WERI-Rb-1 (cell line): Measurements from ENCODE around the gene TCFL5.

Source experiments
- DNase-seq: peaks from one replicate; pipeline ENCODE4 v3.0.0-alpha.2; 2020
- H3K27ac ChIP-seq: fragments of 250-450 bp; sonication (Bioruptor Pico); 2 replicates; pipeline ENCODE4 v1.5.1; 2020; ENCODE audit warnings: mild to moderate bottlenecking, moderate library complexity
- H3K27me3 ChIP-seq: fragments of 250-450 bp; sonication (Bioruptor Pico); 2 replicates; pipeline ENCODE4 v1.5.1; 2021; ENCODE audit warnings: mild to moderate bottlenecking, low read depth, moderate library complexity; ENCODE audit not compliant: insufficient read depth, severe bottlenecking
- H3K36me3 ChIP-seq: fragments of 250-450 bp; sonication (Bioruptor Pico); 2 replicates; pipeline ENCODE4 v1.5.1; 2020; ENCODE audit warnings: mild to moderate bottlenecking, moderate library complexity
- H3K4me3 ChIP-seq: 2 replicates; pipeline ENCODE4 v1.5.1; 2011; ENCODE audit warnings: low read depth, mild to moderate bottlenecking, control low read depth, low read length
- H3K9me3 ChIP-seq: fragments of 250-450 bp; sonication (Bioruptor Pico); 2 replicates; pipeline ENCODE4 v1.5.1; 2021; ENCODE audit warnings: mild to moderate bottlenecking, moderate library complexity; ENCODE audit not compliant: severe bottlenecking
- CTCF ChIP-seq: IDR thresholded peaks from 2 replicates; pipeline ENCODE4 v1.5.1; 2011; ENCODE audit warnings: low read depth, mild to moderate bottlenecking, control low read depth, inconsistent platforms, low read length

The TCFL5 gene

GRCh38 chr20:62897666-62898065 is 36.0 kb upstream of the TCFL5 start:
- Histone ChIP-seq H3K9me3 (no peaks in the 10 kb centered on the region), H3K27ac (peak overlapping the region; percentile 55), H3K27me3 (no peaks in the 10 kb centered on the region), H3K36me3 (peaks cover 61% of the 10 kb centered on the region), H3K4me3 (no peak overlapping the region)
- no peak for TF ChIP-seq CTCF
- DNase-seq, result peak; percentile 69

GRCh38 chr20:62896526-62896925 is 34.9 kb upstream of the TCFL5 start:
- no peak for TF ChIP-seq CTCF
- no peak for DNase-seq
- Histone ChIP-seq H3K9me3 (no peaks in the 10 kb centered on the region), H3K36me3 (peaks cover 61% of the 10 kb centered on the region), H3K27me3 (no peaks in the 10 kb centered on the region), H3K4me3 (no peak overlapping the region), H3K27ac (no peak overlapping the region)

GRCh38 chr20:62895539-62895938 is 33.9 kb upstream of the TCFL5 start:
- Histone ChIP-seq H3K27ac (no peak overlapping the region), H3K9me3 (no peaks in the 10 kb centered on the region), H3K36me3 (peaks cover 64% of the 10 kb centered on the region), H3K4me3 (no peak overlapping the region), H3K27me3 (no peaks in the 10 kb centered on the region)
- DNase-seq, result no peak
- no peak for TF ChIP-seq CTCF

GRCh38 chr20:62894261-62894660 is 32.6 kb upstream of the TCFL5 start:
- no peak for DNase-seq
- no peaks in the 10 kb centered on the region for H3K9me3 ChIP-seq
- no peak overlapping the region for H3K27ac ChIP-seq
- no peak for TF ChIP-seq CTCF
- no peaks in the 10 kb centered on the region for H3K27me3 ChIP-seq
- H3K4me3 ChIP-seq, result no peak overlapping the region
- H3K36me3 ChIP-seq, result peaks cover 77% of the 10 kb centered on the region

- peak; percentile 37 for DNase-seq
- Histone ChIP-seq H3K36me3 (peaks cover 82% of the 10 kb centered on the region), H3K9me3 (no peaks in the 10 kb centered on the region), H3K27ac (no peak overlapping the region), H3K27me3 (no peaks in the 10 kb centered on the region), H3K4me3 (no peak overlapping the region)
- TF ChIP-seq CTCF, result peak; percentile 51; the same call in 1 of the 2 replicates
Observed at GRCh38 chr20:62893700-62894099, 32.1 kb upstream of the TCFL5 start.

GRCh38 chr20:62892348-62893304 is 31.0 kb upstream of the TCFL5 start:
- Histone ChIP-seq H3K27ac (no peak overlapping the region), H3K36me3 (peaks cover 93% of the 10 kb centered on the region), H3K4me3 (no peak overlapping the region), H3K27me3 (no peaks in the 10 kb centered on the region), H3K9me3 (no peaks in the 10 kb centered on the region)
- DNase-seq, result no peak
- no peak for TF ChIP-seq CTCF
